HCT116 (cell line): ENCODE results near the gene HIF1A. TPM values are rescaled to one million over a fixed set of nuclear protein-coding genes. Genes with fewer than 3 reads are reported as not detected.

ENCODE experiments used
- ATAC-seq: fragments of 200-7000 bp; cut with Tn5 transposase; 2 replicates; pipeline ENCODE4 v1.9.1; 2020; ENCODE audit warnings: mild to moderate bottlenecking, moderate library complexity
- BruUV-seq: library from RNA; stranded (reverse); fragments of 400-500 nt; replicated peaks from 2 replicates; lab custom pipeline; 2021; lab: Mats Ljungman, UMichigan
- CTCF ChIA-PET: fragments of 300-600 bp; sonication (Branson Sonifier 250); formaldehyde crosslinking; loops from one replicate; lab custom pipeline; 2021; ENCODE audit warnings: antibody characterized with exemption; lab: Charles Lee
- POLR2A ChIA-PET: fragments of 300-600, 350-600 bp; sonication (Branson Sonifier 250); formaldehyde crosslinking; loops from one replicate; lab custom pipeline; 2021; ENCODE audit warnings: antibody characterized with exemption; lab: Charles Lee
- RAD21 ChIA-PET, 2 experiments: fragments of 300-600 bp; sonication (Branson Sonifier 250); formaldehyde crosslinking; loops; one replicate each; lab custom pipeline; 2023; ENCODE audit warnings: low total read pairs in 2 of 2; ENCODE audit not compliant: uncharacterized antibody in 2 of 2, unreplicated experiment in 2 of 2, low non-redundant PET in 1 of 2; lab: Charles Lee
- DNase-seq: peaks from one replicate; pipeline ENCODE4 v3.0.0-alpha.2; 2010; ENCODE audit warnings: low read depth, low spot score
- H2AFZ ChIP-seq: fragments of 200-600 bp; shearing (Covaris generic), sonication (generic); 2 replicates; pipeline ENCODE4 v1.6.1; 2017; ENCODE audit warnings: low read depth, mixed run types, mixed read lengths, antibody characterized with exemption, low read length; ENCODE audit not compliant: poor library complexity, severe bottlenecking
- H3K27ac ChIP-seq: 2 replicates; pipeline ENCODE4 v1.5.1; 2012; ENCODE audit warnings: low read depth, low read length
- H3K27me3 ChIP-seq: fragments of 200-600 bp; sonication (generic); 2 replicates; pipeline ENCODE4 v1.6.1; 2016; ENCODE audit warnings: mixed run types, low read length, mixed read lengths; ENCODE audit not compliant: insufficient read depth
- H3K36me3 ChIP-seq, 2 experiments: fragments of 200-500 bp in 1 of 2; fragments of 200-600 bp in 1 of 2; sonication (Bioruptor generic) in 1 of 2; sonication (generic) in 1 of 2; 2 replicates each; pipeline versions ENCODE4 v1.5.1 to v1.6.1; 2014 to 2016; ENCODE audit warnings: low read length in 2 of 2, inconsistent platforms in 1 of 2, mixed read lengths in 1 of 2, mixed run types in 1 of 2; ENCODE audit not compliant: insufficient read depth in 2 of 2, control insufficient read depth in 1 of 2
- H3K4me1 ChIP-seq, 2 experiments: fragments of 200-600 bp in 1 of 2; sonication (generic) in 1 of 2; 2 replicates each; pipeline versions ENCODE4 v1.5.1 to v1.6.1; 2012 to 2017; ENCODE audit warnings: low read length in 2 of 2, inconsistent platforms in 1 of 2, mild to moderate bottlenecking in 1 of 2, mixed read lengths in 1 of 2, mixed run types in 1 of 2, moderate library complexity in 1 of 2; ENCODE audit not compliant: insufficient read depth in 2 of 2, control insufficient read depth in 1 of 2
- H3K4me2 ChIP-seq: fragments of 200-600 bp; sonication (generic); 2 replicates; pipeline ENCODE4 v1.6.1; 2017; ENCODE audit warnings: mixed run types, low read length, mixed read lengths
- H3K4me3 ChIP-seq, 2 experiments: fragments of 200-600 bp in 1 of 2; sonication (generic) in 1 of 2; replicated peaks in 1 of 2; 2 replicates each; pipeline ENCODE4 v1.5.1; 2011 to 2016; ENCODE audit warnings: low read length in 2 of 2, control low read depth in 1 of 2, low read depth in 1 of 2, mild to moderate bottlenecking in 1 of 2, mixed read lengths in 1 of 2, mixed run types in 1 of 2
- H3K79me2 ChIP-seq: fragments of 200-600 bp; sonication (generic); 2 replicates; pipeline ENCODE4 v1.6.1; 2017; ENCODE audit warnings: mild to moderate bottlenecking, mixed run types, low read length, moderate library complexity, mixed read lengths; ENCODE audit not compliant: insufficient read depth
- H3K9ac ChIP-seq: fragments of 200-600 bp; sonication (generic); 2 replicates; pipeline ENCODE4 v1.6.1; 2016; ENCODE audit warnings: low read length, mixed read lengths
- H3K9me2 ChIP-seq: fragments of 200-600 bp; sonication (generic), shearing (Covaris generic); 2 replicates; pipeline ENCODE4 v1.6.1; 2017; ENCODE audit warnings: mixed run types, mild to moderate bottlenecking, moderate library complexity; ENCODE audit not compliant: insufficient read depth
- H3K9me3 ChIP-seq, 2 experiments: fragments of 200-500 bp in 1 of 2; fragments of 200-600 bp in 1 of 2; sonication (Bioruptor generic) in 1 of 2; sonication (generic) in 1 of 2; 2 replicates each; pipeline ENCODE4 v1.6.1; 2014 to 2017; ENCODE audit warnings: low read length in 2 of 2, mixed read lengths in 2 of 2, inconsistent platforms in 1 of 2, low read depth in 1 of 2, mild to moderate bottlenecking in 1 of 2, mixed run types in 1 of 2, moderate library complexity in 1 of 2; ENCODE audit not compliant: control insufficient read depth in 1 of 2, insufficient read depth in 1 of 2
- H4K20me1 ChIP-seq: fragments of 200-600 bp; sonication (generic), shearing (Covaris generic); 2 replicates; pipeline ENCODE4 v1.6.1; 2017; ENCODE audit warnings: mixed run types, mild to moderate bottlenecking, moderate library complexity; ENCODE audit not compliant: insufficient read depth
- CBX3 ChIP-seq: IDR thresholded peaks from 2 replicates; pipeline ENCODE4 v1.6.1; 2012; ENCODE audit warnings: low read depth
- CEBPB ChIP-seq: IDR thresholded peaks from 2 replicates; pipeline ENCODE4 v1.6.1; 2012; ENCODE audit warnings: low read depth
- EGR1 ChIP-seq: IDR thresholded peaks from 2 replicates; pipeline ENCODE4 v1.6.1; 2012; ENCODE audit warnings: low read depth
- ELF1 ChIP-seq: IDR thresholded peaks from 2 replicates; pipeline ENCODE4 v1.6.1; 2012; ENCODE audit warnings: low read depth, borderline replicate concordance
- EZH2 ChIP-seq: fragments of 200-600 bp; sonication (generic); IDR thresholded peaks from 2 replicates; pipeline ENCODE4 v1.6.1; 2017; ENCODE audit warnings: antibody characterized with exemption, mixed run types
- EZH2phosphoT487 ChIP-seq: fragments of 200-600 bp; IDR thresholded peaks from 2 replicates; pipeline ENCODE4 v1.6.1; 2018; ENCODE audit warnings: antibody characterized with exemption, borderline replicate concordance
- FOSL1 ChIP-seq: IDR thresholded peaks from 2 replicates; pipeline ENCODE4 v1.6.1; 2012; ENCODE audit warnings: low read depth
- JUND ChIP-seq: IDR thresholded peaks from 2 replicates; pipeline ENCODE4 v1.6.1; 2012
- POLR2A ChIP-seq: IDR thresholded peaks from 2 replicates; pipeline ENCODE4 v1.7.0; 2011; ENCODE audit warnings: borderline replicate concordance; ENCODE audit not compliant: insufficient read depth, insufficient read length; ENCODE audit errors: extremely low read depth
- RAD21 ChIP-seq: IDR thresholded peaks from 2 replicates; pipeline ENCODE4 v1.6.1; 2012; ENCODE audit warnings: low read depth, mild to moderate bottlenecking
- SP1 ChIP-seq: IDR thresholded peaks from 2 replicates; pipeline ENCODE4 v1.6.1; 2012; ENCODE audit warnings: low read depth
- SRF ChIP-seq: IDR thresholded peaks from 2 replicates; pipeline ENCODE4 v1.6.1; 2012; ENCODE audit warnings: low read depth
- YY1 ChIP-seq: IDR thresholded peaks from 2 replicates; pipeline ENCODE4 v1.6.1; 2011; ENCODE audit warnings: low read length, low read depth, moderate library complexity, mild to moderate bottlenecking; ENCODE audit not compliant: insufficient replicate concordance; ENCODE audit errors: extremely low read depth
- ZFX ChIP-seq: fragments of 450-650 bp; IDR thresholded peaks from 2 replicates; pipeline ENCODE4 v1.6.1; 2017
- ZNF274 ChIP-seq: fragments of 200-500 bp; sonication (Bioruptor generic); IDR thresholded peaks from 2 replicates; pipeline ENCODE4 v1.6.1; 2014; ENCODE audit warnings: mild to moderate bottlenecking, low read depth, low read length, inconsistent platforms
- intact Hi-C: fragments of 100-400 bp; cut with micrococcal nuclease; formaldehyde crosslinking; loops from 2 replicates; pipeline ENCODE4 v1.10.0; 2022
- total RNA-seq: library from RNA; stranded (reverse); gene quantifications from one replicate; pipeline ENCODE4 v1.2.1, GENCODE V29; 2021; ENCODE audit not compliant: unreplicated experiment
- TF ChIP-seq, protein P1 (sequence below): IDR thresholded peaks from 2 replicates; pipeline ENCODE4 v1.6.1; 2012
- TF ChIP-seq, protein P2 (sequence below): IDR thresholded peaks from 2 replicates; pipeline ENCODE4 v1.6.1; 2012; ENCODE audit warnings: low read depth
- TF ChIP-seq, protein P3 (sequence below), 3 experiments: fragments of 200-600 bp in 1 of 3; sonication (generic) in 1 of 3; IDR thresholded peaks in 2 of 3; conservative IDR thresholded peaks in 1 of 3; 2 replicates each; pipeline ENCODE4 v1.5.1; 2012 to 2017; ENCODE audit warnings: low read depth in 2 of 3, low read length in 2 of 3, antibody characterized with exemption in 1 of 3, borderline replicate concordance in 1 of 3, control low read depth in 1 of 3, mild to moderate bottlenecking in 1 of 3, mixed read lengths in 1 of 3, mixed run types in 1 of 3, moderate library complexity in 1 of 3; ENCODE audit not compliant: insufficient read depth in 1 of 3

HIF1A gene
- total RNA-seq, 1 experiment from 2014 or later: 113 TPM

DNA sequence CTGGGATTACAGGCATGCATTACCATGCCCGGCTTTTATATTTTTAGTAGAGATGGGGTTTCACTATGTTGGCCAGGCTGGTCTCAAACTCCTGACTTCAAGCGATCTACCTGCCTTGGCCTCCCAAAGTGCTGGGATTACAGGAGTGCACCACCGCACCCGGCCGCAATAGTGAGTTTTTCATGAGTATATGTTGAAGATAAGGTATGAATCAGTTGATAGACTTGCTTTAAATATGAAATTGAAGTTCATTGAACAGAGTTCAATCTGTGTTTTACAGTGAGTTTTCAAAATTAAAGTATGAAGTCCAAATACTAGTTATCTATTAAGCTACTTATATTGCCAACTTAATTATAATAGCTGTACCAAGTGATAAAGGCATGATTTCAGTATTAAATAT, 102.0 kb downstream of the HIF1A start:
- H3K4me3 ChIP-seq: no peak overlapping the region
- ChIA-PET RAD21 (no interaction called here), CTCF (no interaction called here), POLR2A (no interaction called here)
- H3K9me3 ChIP-seq: no peaks in the 10 kb centered on the region
- no peak for DNase-seq
- ATAC-seq: no peak
- no peaks in the 10 kb centered on the region for H3K9me2 ChIP-seq
- H3K36me3 ChIP-seq: peaks cover 0 to 11% of the 10 kb centered on the region in 2 experiments; a peak in 2 of 4 replicates
- H3K4me2 ChIP-seq: no peak overlapping the region
- H3K27me3 ChIP-seq: no peaks in the 10 kb centered on the region
- intact Hi-C loops: no loop called here
- H3K4me1 ChIP-seq: no peaks in the 10 kb centered on the region
- H3K79me2 ChIP-seq: no peaks in the 10 kb centered on the region
- no peaks in the 10 kb centered on the region for H4K20me1 ChIP-seq
- H3K27ac ChIP-seq: no peak overlapping the region
- no TSS peak for BruUV-seq
- H3K9ac ChIP-seq: no peak overlapping the region
- TF ChIP-seq JUND (no peak), FOSL1 (no peak), EGR1 (no peak), ZNF274 (no peak), RAD21 (no peak), SRF (no peak), YY1 (no peak), ZFX (no peak), CEBPB (no peak), EZH2phosphoT487 (no peak), CBX3 (no peak), SP1 (no peak), EZH2 (no peak), ELF1 (no peak), POLR2A (no peak)
- TF ChIP-seq, protein P1, sequence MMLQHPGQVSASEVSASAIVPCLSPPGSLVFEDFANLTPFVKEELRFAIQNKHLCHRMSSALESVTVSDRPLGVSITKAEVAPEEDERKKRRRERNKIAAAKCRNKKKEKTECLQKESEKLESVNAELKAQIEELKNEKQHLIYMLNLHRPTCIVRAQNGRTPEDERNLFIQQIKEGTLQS: no peak
- TF ChIP-seq, protein P2, sequence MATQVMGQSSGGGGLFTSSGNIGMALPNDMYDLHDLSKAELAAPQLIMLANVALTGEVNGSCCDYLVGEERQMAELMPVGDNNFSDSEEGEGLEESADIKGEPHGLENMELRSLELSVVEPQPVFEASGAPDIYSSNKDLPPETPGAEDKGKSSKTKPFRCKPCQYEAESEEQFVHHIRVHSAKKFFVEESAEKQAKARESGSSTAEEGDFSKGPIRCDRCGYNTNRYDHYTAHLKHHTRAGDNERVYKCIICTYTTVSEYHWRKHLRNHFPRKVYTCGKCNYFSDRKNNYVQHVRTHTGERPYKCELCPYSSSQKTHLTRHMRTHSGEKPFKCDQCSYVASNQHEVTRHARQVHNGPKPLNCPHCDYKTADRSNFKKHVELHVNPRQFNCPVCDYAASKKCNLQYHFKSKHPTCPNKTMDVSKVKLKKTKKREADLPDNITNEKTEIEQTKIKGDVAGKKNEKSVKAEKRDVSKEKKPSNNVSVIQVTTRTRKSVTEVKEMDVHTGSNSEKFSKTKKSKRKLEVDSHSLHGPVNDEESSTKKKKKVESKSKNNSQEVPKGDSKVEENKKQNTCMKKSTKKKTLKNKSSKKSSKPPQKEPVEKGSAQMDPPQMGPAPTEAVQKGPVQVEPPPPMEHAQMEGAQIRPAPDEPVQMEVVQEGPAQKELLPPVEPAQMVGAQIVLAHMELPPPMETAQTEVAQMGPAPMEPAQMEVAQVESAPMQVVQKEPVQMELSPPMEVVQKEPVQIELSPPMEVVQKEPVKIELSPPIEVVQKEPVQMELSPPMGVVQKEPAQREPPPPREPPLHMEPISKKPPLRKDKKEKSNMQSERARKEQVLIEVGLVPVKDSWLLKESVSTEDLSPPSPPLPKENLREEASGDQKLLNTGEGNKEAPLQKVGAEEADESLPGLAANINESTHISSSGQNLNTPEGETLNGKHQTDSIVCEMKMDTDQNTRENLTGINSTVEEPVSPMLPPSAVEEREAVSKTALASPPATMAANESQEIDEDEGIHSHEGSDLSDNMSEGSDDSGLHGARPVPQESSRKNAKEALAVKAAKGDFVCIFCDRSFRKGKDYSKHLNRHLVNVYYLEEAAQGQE: no peak
- TF ChIP-seq, protein P3, sequence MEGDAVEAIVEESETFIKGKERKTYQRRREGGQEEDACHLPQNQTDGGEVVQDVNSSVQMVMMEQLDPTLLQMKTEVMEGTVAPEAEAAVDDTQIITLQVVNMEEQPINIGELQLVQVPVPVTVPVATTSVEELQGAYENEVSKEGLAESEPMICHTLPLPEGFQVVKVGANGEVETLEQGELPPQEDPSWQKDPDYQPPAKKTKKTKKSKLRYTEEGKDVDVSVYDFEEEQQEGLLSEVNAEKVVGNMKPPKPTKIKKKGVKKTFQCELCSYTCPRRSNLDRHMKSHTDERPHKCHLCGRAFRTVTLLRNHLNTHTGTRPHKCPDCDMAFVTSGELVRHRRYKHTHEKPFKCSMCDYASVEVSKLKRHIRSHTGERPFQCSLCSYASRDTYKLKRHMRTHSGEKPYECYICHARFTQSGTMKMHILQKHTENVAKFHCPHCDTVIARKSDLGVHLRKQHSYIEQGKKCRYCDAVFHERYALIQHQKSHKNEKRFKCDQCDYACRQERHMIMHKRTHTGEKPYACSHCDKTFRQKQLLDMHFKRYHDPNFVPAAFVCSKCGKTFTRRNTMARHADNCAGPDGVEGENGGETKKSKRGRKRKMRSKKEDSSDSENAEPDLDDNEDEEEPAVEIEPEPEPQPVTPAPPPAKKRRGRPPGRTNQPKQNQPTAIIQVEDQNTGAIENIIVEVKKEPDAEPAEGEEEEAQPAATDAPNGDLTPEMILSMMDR (IDR thresholded peaks at IDR 0.05 in 2 of 3, conservative IDR thresholded peaks at IDR 0.05 in 1 of 3; ENCODE audit: borderline replicate concordance in 1 of 3, insufficient read depth in 1 of 3, low read depth in 2 of 3, low read length in 2 of 3): no peak
- no peak overlapping the region for H2AFZ ChIP-seq
